ENCODE data around the gene PRR5L. TPM values are rescaled to one million over a fixed set of nuclear protein-coding genes. Genes with fewer than 3 reads are reported as not detected.

The PRR5L gene
- polyA plus RNA-seq, 1 donor (not counting 4 experiments of a cell fraction or from before 2014, with no cell fraction given) = 20.1 TPM

DNA sequence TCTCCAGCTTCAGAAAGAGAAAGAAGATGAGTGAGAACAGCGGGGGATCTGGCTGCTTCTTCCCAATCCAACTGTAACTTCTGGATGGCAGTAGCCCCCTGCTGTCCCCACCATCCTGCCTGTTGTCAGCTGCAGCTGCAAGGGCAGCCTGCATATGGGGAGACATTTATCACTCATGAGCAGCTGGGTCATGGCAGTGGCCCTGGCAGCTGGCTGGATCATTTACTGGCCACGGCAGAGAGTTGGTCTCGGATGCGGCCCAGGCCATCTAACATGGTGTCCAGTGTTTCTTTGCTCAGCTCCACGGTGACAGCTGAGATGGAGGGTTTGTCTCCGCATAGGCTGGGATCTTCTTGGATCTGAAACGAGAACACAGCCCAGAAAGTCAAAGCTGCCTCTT is 21.7 kb upstream of the PRR5L start:
- peaks cover 0 to 18% of the 10 kb centered on the region in 2 experiments for H3K36me3 ChIP-seq (ENCODE audit: control insufficient read depth in 2 of 2, extremely low read depth in 1 of 2, insufficient read depth in 2 of 2, low read length in 2 of 2)
- H3K9me3 ChIP-seq (ENCODE audit: control insufficient read depth, low read depth, low read length) = no peaks in the 10 kb centered on the region
- no peaks in the 10 kb centered on the region for H3K4me1 ChIP-seq (ENCODE audit: control insufficient read depth, extremely low read depth, insufficient read depth, low read length)
- no peak overlapping the region for H3K4me3 ChIP-seq (ENCODE audit: control insufficient read depth in 2 of 3, extremely low read depth in 1 of 3, insufficient read depth in 2 of 3, low read depth in 1 of 3, low read length in 3 of 3)
- TF ChIP-seq, protein P1, sequence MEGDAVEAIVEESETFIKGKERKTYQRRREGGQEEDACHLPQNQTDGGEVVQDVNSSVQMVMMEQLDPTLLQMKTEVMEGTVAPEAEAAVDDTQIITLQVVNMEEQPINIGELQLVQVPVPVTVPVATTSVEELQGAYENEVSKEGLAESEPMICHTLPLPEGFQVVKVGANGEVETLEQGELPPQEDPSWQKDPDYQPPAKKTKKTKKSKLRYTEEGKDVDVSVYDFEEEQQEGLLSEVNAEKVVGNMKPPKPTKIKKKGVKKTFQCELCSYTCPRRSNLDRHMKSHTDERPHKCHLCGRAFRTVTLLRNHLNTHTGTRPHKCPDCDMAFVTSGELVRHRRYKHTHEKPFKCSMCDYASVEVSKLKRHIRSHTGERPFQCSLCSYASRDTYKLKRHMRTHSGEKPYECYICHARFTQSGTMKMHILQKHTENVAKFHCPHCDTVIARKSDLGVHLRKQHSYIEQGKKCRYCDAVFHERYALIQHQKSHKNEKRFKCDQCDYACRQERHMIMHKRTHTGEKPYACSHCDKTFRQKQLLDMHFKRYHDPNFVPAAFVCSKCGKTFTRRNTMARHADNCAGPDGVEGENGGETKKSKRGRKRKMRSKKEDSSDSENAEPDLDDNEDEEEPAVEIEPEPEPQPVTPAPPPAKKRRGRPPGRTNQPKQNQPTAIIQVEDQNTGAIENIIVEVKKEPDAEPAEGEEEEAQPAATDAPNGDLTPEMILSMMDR (optimal IDR thresholded peaks at IDR 0.05 in 1 of 3, IDR thresholded peaks at IDR 0.05 in 1 of 3, conservative IDR thresholded peaks at IDR 0.05 in 1 of 3; ENCODE audit: extremely low read depth in 1 of 3, insufficient read depth in 2 of 3, low read length in 3 of 3) = no peak
- TF ChIP-seq EZH2 (IDR thresholded peaks at IDR 0.05; ENCODE audit: low read length) = no peak
- no peaks in the 10 kb centered on the region for H3K79me2 ChIP-seq (ENCODE audit: control insufficient read depth, insufficient read depth, low read length)
- H3K9ac ChIP-seq (ENCODE audit: control insufficient read depth, extremely low read depth, insufficient read depth, low read length) = no peak overlapping the region
- FAIRE-seq = no peak
- no peak overlapping the region for H3K27ac ChIP-seq (ENCODE audit: control insufficient read depth, insufficient read depth, low read length)
- DNase-seq (ENCODE audit: low read depth, low spot score) = no peak
- no peak overlapping the region for H2AFZ ChIP-seq (ENCODE audit: control insufficient read depth, low read length)
- no peaks in the 10 kb centered on the region for H3K9me1 ChIP-seq (ENCODE audit: control insufficient read depth, extremely low read depth, insufficient read depth, low read length)
- dilution Hi-C loops (cut with MboI; ENCODE audit: extremely low pct_ligation_motif_present, low sequenced_read_pairs) = no loop called here
- no peaks in the 10 kb centered on the region for H4K20me1 ChIP-seq (ENCODE audit: control insufficient read depth, extremely low read depth, insufficient read depth, low read length)
- H3K27me3 ChIP-seq (ENCODE audit: control insufficient read depth, extremely low read depth, insufficient read depth, low read length) = no peaks in the 10 kb centered on the region
- no peak overlapping the region for H3K4me2 ChIP-seq (ENCODE audit: control insufficient read depth, extremely low read depth, insufficient read depth, low read depth, low read length)

- DNase-seq (ENCODE audit: low read depth, low spot score) (no peak), FAIRE-seq (no peak)
- no peaks in the 10 kb centered on the region for H4K20me1 ChIP-seq (ENCODE audit: control insufficient read depth, extremely low read depth, insufficient read depth, low read length)
- no peak overlapping the region for H3K4me2 ChIP-seq (ENCODE audit: control insufficient read depth, extremely low read depth, insufficient read depth, low read depth, low read length)
- no peak overlapping the region for H3K9ac ChIP-seq (ENCODE audit: control insufficient read depth, extremely low read depth, insufficient read depth, low read length)
- no peak overlapping the region for H3K4me3 ChIP-seq (ENCODE audit: control insufficient read depth in 2 of 3, extremely low read depth in 1 of 3, insufficient read depth in 2 of 3, low read depth in 1 of 3, low read length in 3 of 3)
- no peak overlapping the region for H3K27ac ChIP-seq (ENCODE audit: control insufficient read depth, insufficient read depth, low read length)
- no peaks in the 10 kb centered on the region for H3K9me1 ChIP-seq (ENCODE audit: control insufficient read depth, extremely low read depth, insufficient read depth, low read length)
- no peak overlapping the region for H2AFZ ChIP-seq (ENCODE audit: control insufficient read depth, low read length)
- peaks cover 0 to 10% of the 10 kb centered on the region in 2 experiments for H3K36me3 ChIP-seq (ENCODE audit: control insufficient read depth in 2 of 2, extremely low read depth in 1 of 2, insufficient read depth in 2 of 2, low read length in 2 of 2)
- dilution Hi-C loops (cut with MboI; ENCODE audit: extremely low pct_ligation_motif_present, low sequenced_read_pairs) = loop anchor here (25.0 kb wide), 1 partner anchor 109 kb away; no protein-coding TSS in a partner anchor
- H3K4me1 ChIP-seq (ENCODE audit: control insufficient read depth, extremely low read depth, insufficient read depth, low read length) = peaks cover 9% of the 10 kb centered on the region
- no peaks in the 10 kb centered on the region for H3K9me3 ChIP-seq (ENCODE audit: control insufficient read depth, low read depth, low read length)
- TF ChIP-seq, protein P1 (optimal IDR thresholded peaks at IDR 0.05 in 1 of 3, IDR thresholded peaks at IDR 0.05 in 1 of 3, conservative IDR thresholded peaks at IDR 0.05 in 1 of 3; ENCODE audit: extremely low read depth in 1 of 3, insufficient read depth in 2 of 3, low read length in 3 of 3) = no peak
- TF ChIP-seq EZH2 (IDR thresholded peaks at IDR 0.05; ENCODE audit: low read length) = no peak
- peaks cover 6% of the 10 kb centered on the region for H3K79me2 ChIP-seq (ENCODE audit: control insufficient read depth, insufficient read depth, low read length)
- no peaks in the 10 kb centered on the region for H3K27me3 ChIP-seq (ENCODE audit: control insufficient read depth, extremely low read depth, insufficient read depth, low read length)
These were observed 17.4 kb upstream of the PRR5L start for GRCh38 chr11:36278531-36279282.
